K562 (cell line): ENCODE results near the gene EMID1. TPM values are rescaled to one million over a fixed set of nuclear protein-coding genes. Genes with fewer than 3 reads are reported as not detected.

ENCODE experiments used
- ATAC-seq: fragments of 200-7000 bp; cut with Tn5 transposase; 3 replicates; pipeline ENCODE4 v1.9.1; 2020; ENCODE audit warnings: moderate library complexity
- BruUV-seq: library from RNA; stranded (reverse); fragments of 400-500 nt; replicated peaks from 2 replicates; lab custom pipeline; 2021; lab: Mats Ljungman, UMichigan
- CTCF ChIA-PET: fragments of 300-600 bp; formaldehyde crosslinking; extraction: SDS; loops from one replicate; lab custom pipeline; 2021; ENCODE audit warnings: low intra/inter-chr PET ratio; lab: Yijun Ruan, JAX
- POLR2A ChIA-PET: fragments of 300-600, 350-650 bp; sonication (Branson Sonifier 250); formaldehyde crosslinking; extraction: SDS; loops from one replicate; lab custom pipeline; 2021; ENCODE audit warnings: antibody characterized with exemption, inconsistent platforms; lab: Yijun Ruan, JAX
- DNase-seq, 4 experiments: peaks; one replicate each; pipeline versions ENCODE4 v3.0.0 to v3.0.0-alpha.2; 2011 to 2018; ENCODE audit warnings: low spot score in 3 of 4, mixed read lengths in 3 of 4; ENCODE audit errors: extremely low read depth in 1 of 4
- FAIRE-seq: peaks from 2 replicates; lab custom pipeline; 2011; peaks lifted over from hg19 to GRCh38; lab: Jason Lieb, UNC
- H2AFZ ChIP-seq: 2 replicates; pipeline ENCODE4 v1.6.0; 2011; ENCODE audit warnings: low read depth, low read length, control low read depth, inconsistent platforms
- H3K27ac ChIP-seq: fragments of 200-600 bp; 3 replicates; pipeline ENCODE4 v1.8.0; 2011; ENCODE audit warnings: low read depth, mild to moderate bottlenecking, control low read depth, inconsistent platforms, low read length, moderate library complexity, mixed read lengths; ENCODE audit errors: extremely low read depth
- H3K27me3 ChIP-seq, 2 experiments: fragments of 300-600 bp in 1 of 2; 2 replicates in 1 of 2; 3 replicates in 1 of 2; pipeline versions ENCODE4 v1.6.0 to v1.8.0; 2011; ENCODE audit warnings: inconsistent platforms in 2 of 2, low read length in 2 of 2, mild to moderate bottlenecking in 1 of 2, mixed read lengths in 1 of 2, moderate library complexity in 1 of 2; ENCODE audit not compliant: control insufficient read depth in 2 of 2, insufficient read depth in 2 of 2
- H3K36me3 ChIP-seq: fragments of 300-600 bp; 3 replicates; pipeline ENCODE4 v1.8.0; 2011; ENCODE audit warnings: mild to moderate bottlenecking, low read length, inconsistent platforms; ENCODE audit not compliant: control insufficient read depth, insufficient read depth
- H3K4me1 ChIP-seq, 2 experiments: fragments of 200-600 bp in 1 of 2; replicated peaks in 1 of 2; 2 replicates in 1 of 2; 3 replicates in 1 of 2; pipeline versions ENCODE4 v1.5.1 to v1.8.0; 2011; ENCODE audit warnings: inconsistent platforms in 2 of 2, low read length in 2 of 2, mild to moderate bottlenecking in 1 of 2, mixed read lengths in 1 of 2, moderate library complexity in 1 of 2; ENCODE audit not compliant: control insufficient read depth in 2 of 2, insufficient read depth in 2 of 2
- H3K4me2 ChIP-seq: 2 replicates; pipeline ENCODE4 v1.6.1; 2011; ENCODE audit warnings: low read length, control low read depth, inconsistent platforms, mixed read lengths; ENCODE audit not compliant: insufficient read depth
- H3K4me3 ChIP-seq: fragments of 200-600 bp; sonication (generic), shearing (Covaris generic); 2 replicates; pipeline ENCODE4 v1.5.1; 2016; ENCODE audit warnings: control low read depth, inconsistent platforms
- H3K79me2 ChIP-seq: fragments of 200-600 bp; 3 replicates; pipeline ENCODE4 v1.8.0; 2011; ENCODE audit warnings: low read length, inconsistent platforms; ENCODE audit not compliant: control insufficient read depth, insufficient read depth
- H3K9ac ChIP-seq, 2 experiments: 2 replicates each; pipeline versions ENCODE4 v1.6.0 to v1.6.1; 2011; ENCODE audit warnings: low read depth in 2 of 2, low read length in 2 of 2, control low read depth in 1 of 2, inconsistent platforms in 1 of 2, mild to moderate bottlenecking in 1 of 2, mixed read lengths in 1 of 2; ENCODE audit not compliant: insufficient read depth in 1 of 2
- H3K9me1 ChIP-seq: one replicate; pipeline ENCODE4 v1.6.0; 2011; ENCODE audit warnings: inconsistent platforms, mild to moderate bottlenecking, low read length, moderate library complexity; ENCODE audit not compliant: control insufficient read depth, insufficient read depth
- H3K9me3 ChIP-seq: replicated peaks from 2 replicates; pipeline ENCODE4 v1.5.1; 2011; ENCODE audit warnings: low read depth, low read length, inconsistent platforms; ENCODE audit not compliant: control insufficient read depth, insufficient read depth
- H4K20me1 ChIP-seq: replicated peaks from 2 replicates; pipeline ENCODE4 v1.6.1; 2011; ENCODE audit warnings: low read length, inconsistent platforms, mixed read lengths; ENCODE audit not compliant: control insufficient read depth, insufficient read depth
- DNMT1 ChIP-seq: fragments of 450-650 bp; IDR thresholded peaks from 2 replicates; pipeline ENCODE4 v1.6.1; 2016; ENCODE audit warnings: antibody characterized with exemption, mild to moderate bottlenecking
- ILF3 ChIP-seq: fragments of 450-650 bp; IDR thresholded peaks from 2 replicates; pipeline ENCODE4 v1.6.1; 2018; ENCODE audit warnings: antibody characterized with exemption, mild to moderate bottlenecking, moderate library complexity, borderline replicate concordance
- LEF1 ChIP-seq: fragments of 450-650 bp; IDR thresholded peaks from 2 replicates; pipeline ENCODE4 v1.6.1; 2016; ENCODE audit warnings: mild to moderate bottlenecking
- NUFIP1 ChIP-seq: fragments of 450-650 bp; IDR thresholded peaks from 2 replicates; pipeline ENCODE4 v1.6.1; 2018; ENCODE audit not compliant: partially characterized antibody
- PHF20 ChIP-seq: fragments of 450-650 bp; IDR thresholded peaks from 2 replicates; pipeline ENCODE4 v1.6.1; 2018; ENCODE audit not compliant: partially characterized antibody
- PHTF2 ChIP-seq: fragments of 250-450 bp; sonication (Bioruptor Pico); IDR thresholded peaks from 2 replicates; pipeline ENCODE4 v1.5.0; 2021; ENCODE audit warnings: mild to moderate bottlenecking
- PTBP1 ChIP-seq: fragments of 200-400 bp; formaldehyde crosslinking; IDR thresholded peaks from 2 replicates; pipeline ENCODE4 v1.6.1; 2017; ENCODE audit warnings: low read depth, low read length
- SPI1 ChIP-seq: IDR thresholded peaks from 2 replicates; pipeline ENCODE4 v1.6.1; 2011; ENCODE audit warnings: low read depth, low read length, control low read depth, borderline replicate concordance
- SREBF1 ChIP-seq: fragments of 150-350 bp; IDR thresholded peaks from 2 replicates; pipeline ENCODE4 v1.6.1; 2014; ENCODE audit warnings: antibody characterized with exemption, low read depth, low read length, borderline replicate concordance
- SRSF7 ChIP-seq: fragments of 200-400 bp; formaldehyde crosslinking; optimal IDR thresholded peaks from 2 replicates; pipeline ENCODE3; 2017; ENCODE audit warnings: mild to moderate bottlenecking, low read depth, low read length
- TAF9B ChIP-seq: fragments of 450-650 bp; IDR thresholded peaks from 2 replicates; pipeline ENCODE4 v1.6.1; 2018; ENCODE audit warnings: mild to moderate bottlenecking; ENCODE audit not compliant: partially characterized antibody
- ZNF696 ChIP-seq: fragments of 250-450 bp; sonication (Bioruptor Pico); conservative IDR thresholded peaks from 2 replicates; pipeline ENCODE4 v1.4.0; 2020; ENCODE audit warnings: mild to moderate bottlenecking, moderate library complexity
- ZSCAN32 ChIP-seq: fragments of 450-650 bp; formaldehyde crosslinking; IDR thresholded peaks from 2 replicates; pipeline ENCODE4 v1.4.0; 2020; ENCODE audit warnings: mild to moderate bottlenecking, moderate library complexity
- in situ Hi-C: fragments of 300-500 bp; cut with MboI; formaldehyde crosslinking; loops from 4 replicates; pipeline ENCODE4 v1.15.0; 2018; ENCODE audit warnings: inconsistent platforms, mixed read lengths
- intact Hi-C: fragments of 100-400 bp; cut with micrococcal nuclease; formaldehyde crosslinking; loops from 2 replicates; pipeline ENCODE4 v1.14.2; 2022
- polyA plus RNA-seq, 8 experiments: library from polyadenylated mRNA; depleted of rRNA in 4 of 8; stranded (reverse) in 5 of 8; unstranded in 3 of 8; fragments of >200 nt; fragmentation: Nextera tagmentation in 2 of 8; fragmentation: Illumina TruSeq in 1 of 8; extraction: Ambion mirVana in 2 of 8; extraction: Trizol in 1 of 8; gene quantifications; 2 replicates each; pipeline versions ENCODE4 v1.2.1 to v1.2.3, GENCODE V29; 2011 to 2014; ENCODE audit warnings: inconsistent platforms in 1 of 8, missing spikeins in 1 of 8
- total RNA-seq, 7 experiments: library from RNA; depleted of rRNA in 6 of 7; stranded (reverse); fragments of >200 nt in 6 of 7; fragmentation: Illumina TruSeq in 2 of 7; extraction: Trizol in 2 of 7; gene quantifications; 2 replicates each; pipeline versions ENCODE4 v1.2.1 to v1.2.3, GENCODE V29; 2011 to 2021; ENCODE audit warnings: low replicate concordance in 1 of 7
- TF ChIP-seq, protein P1 (sequence below): sonication (generic); formaldehyde crosslinking; IDR thresholded peaks from 2 replicates; pipeline ENCODE4 v1.8.0; 2023; ENCODE audit warnings: missing genetic modification reagents, mild to moderate bottlenecking, borderline replicate concordance
- TF ChIP-seq, protein P2 (sequence below): fragments of 250-450 bp; sonication (Bioruptor Pico); IDR thresholded peaks from 2 replicates; pipeline ENCODE4 v1.8.0; 2021; ENCODE audit warnings: borderline replicate concordance, mild to moderate bottlenecking, moderate library complexity; ENCODE audit not compliant: poor library complexity, severe bottlenecking

Gene EMID1
- total and polyA plus RNA-seq, 9 of the 15 experiments (the other 6 are each of a cell fraction or from before 2014, with no cell fraction given), result 0.15 to 7.2 (median 2.7) TPM

DNA sequence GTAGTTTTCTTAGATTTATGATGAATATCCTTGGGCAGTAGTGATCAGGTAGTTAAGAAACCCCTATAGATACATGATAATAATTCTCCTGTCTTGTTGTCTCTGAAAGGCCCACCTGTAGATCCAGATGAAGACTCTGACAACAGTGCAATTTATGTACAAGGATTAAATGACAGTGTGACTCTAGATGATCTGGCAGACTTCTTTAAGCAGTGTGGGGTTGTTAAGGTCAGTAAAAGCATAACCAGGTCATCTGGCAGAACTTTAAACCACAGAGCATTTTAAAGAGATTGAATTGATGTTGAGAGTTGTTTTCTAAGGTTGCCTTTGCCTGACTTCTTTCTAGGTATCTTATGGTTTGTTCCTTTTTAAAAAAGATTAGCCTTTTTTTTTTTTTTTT is 86.7 kb downstream of the EMID1 start:
- Histone ChIP-seq H3K4me3 (no peak overlapping the region), H3K4me1 (no peaks in the 10 kb centered on the region), H2AFZ (no peak overlapping the region), H3K9me1 (no peaks in the 10 kb centered on the region), H3K36me3 (peaks cover 99% of the 10 kb centered on the region), H3K4me2 (no peak overlapping the region), H3K27me3 (no peaks in the 10 kb centered on the region), H3K9ac (no peak overlapping the region), H4K20me1 (0 out of 2 replicates have a peak, but pooled peaks cover 2% of the 10 kb centered on the region), H3K9me3 (no peaks in the 10 kb centered on the region), H3K27ac (no peak overlapping the region), H3K79me2 (peaks cover 27% of the 10 kb centered on the region; the same call in 2 of the 3 replicates)
- intact Hi-C loops, result no loop called here
- FAIRE-seq (no peak), ATAC-seq (no peak), DNase-seq (no peak)
- ChIA-PET POLR2A (no interaction called here), CTCF (no interaction called here)
- TF ChIP-seq LEF1 (no peak), PHTF2 (CRISPR knock-in tag) (no peak), TAF9B (no peak), SPI1 (no peak), ZSCAN32 (CRISPR knock-in tag) (no peak), DNMT1 (no peak), PHF20 (no peak), ZNF696 (CRISPR knock-in tag) (no peak), NUFIP1 (no peak), PTBP1 (no peak), ILF3 (no peak), SRSF7 (no peak), SREBF1 (no peak)
- TF ChIP-seq, protein P1, sequence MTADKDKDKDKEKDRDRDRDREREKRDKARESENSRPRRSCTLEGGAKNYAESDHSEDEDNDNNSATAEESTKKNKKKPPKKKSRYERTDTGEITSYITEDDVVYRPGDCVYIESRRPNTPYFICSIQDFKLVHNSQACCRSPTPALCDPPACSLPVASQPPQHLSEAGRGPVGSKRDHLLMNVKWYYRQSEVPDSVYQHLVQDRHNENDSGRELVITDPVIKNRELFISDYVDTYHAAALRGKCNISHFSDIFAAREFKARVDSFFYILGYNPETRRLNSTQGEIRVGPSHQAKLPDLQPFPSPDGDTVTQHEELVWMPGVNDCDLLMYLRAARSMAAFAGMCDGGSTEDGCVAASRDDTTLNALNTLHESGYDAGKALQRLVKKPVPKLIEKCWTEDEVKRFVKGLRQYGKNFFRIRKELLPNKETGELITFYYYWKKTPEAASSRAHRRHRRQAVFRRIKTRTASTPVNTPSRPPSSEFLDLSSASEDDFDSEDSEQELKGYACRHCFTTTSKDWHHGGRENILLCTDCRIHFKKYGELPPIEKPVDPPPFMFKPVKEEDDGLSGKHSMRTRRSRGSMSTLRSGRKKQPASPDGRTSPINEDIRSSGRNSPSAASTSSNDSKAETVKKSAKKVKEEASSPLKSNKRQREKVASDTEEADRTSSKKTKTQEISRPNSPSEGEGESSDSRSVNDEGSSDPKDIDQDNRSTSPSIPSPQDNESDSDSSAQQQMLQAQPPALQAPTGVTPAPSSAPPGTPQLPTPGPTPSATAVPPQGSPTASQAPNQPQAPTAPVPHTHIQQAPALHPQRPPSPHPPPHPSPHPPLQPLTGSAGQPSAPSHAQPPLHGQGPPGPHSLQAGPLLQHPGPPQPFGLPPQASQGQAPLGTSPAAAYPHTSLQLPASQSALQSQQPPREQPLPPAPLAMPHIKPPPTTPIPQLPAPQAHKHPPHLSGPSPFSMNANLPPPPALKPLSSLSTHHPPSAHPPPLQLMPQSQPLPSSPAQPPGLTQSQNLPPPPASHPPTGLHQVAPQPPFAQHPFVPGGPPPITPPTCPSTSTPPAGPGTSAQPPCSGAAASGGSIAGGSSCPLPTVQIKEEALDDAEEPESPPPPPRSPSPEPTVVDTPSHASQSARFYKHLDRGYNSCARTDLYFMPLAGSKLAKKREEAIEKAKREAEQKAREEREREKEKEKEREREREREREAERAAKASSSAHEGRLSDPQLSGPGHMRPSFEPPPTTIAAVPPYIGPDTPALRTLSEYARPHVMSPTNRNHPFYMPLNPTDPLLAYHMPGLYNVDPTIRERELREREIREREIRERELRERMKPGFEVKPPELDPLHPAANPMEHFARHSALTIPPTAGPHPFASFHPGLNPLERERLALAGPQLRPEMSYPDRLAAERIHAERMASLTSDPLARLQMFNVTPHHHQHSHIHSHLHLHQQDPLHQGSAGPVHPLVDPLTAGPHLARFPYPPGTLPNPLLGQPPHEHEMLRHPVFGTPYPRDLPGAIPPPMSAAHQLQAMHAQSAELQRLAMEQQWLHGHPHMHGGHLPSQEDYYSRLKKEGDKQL (CRISPR knock-in tag), result no peak
- TF ChIP-seq, protein P2, sequence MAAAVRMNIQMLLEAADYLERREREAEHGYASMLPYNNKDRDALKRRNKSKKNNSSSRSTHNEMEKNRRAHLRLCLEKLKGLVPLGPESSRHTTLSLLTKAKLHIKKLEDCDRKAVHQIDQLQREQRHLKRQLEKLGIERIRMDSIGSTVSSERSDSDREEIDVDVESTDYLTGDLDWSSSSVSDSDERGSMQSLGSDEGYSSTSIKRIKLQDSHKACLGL (CRISPR knock-in tag), result no peak
- no TSS peak for BruUV-seq
- in situ Hi-C loops, result no loop called here
